GM12892 (cell line): Measurements from ENCODE around the gene SLC25A3.

ENCODE experiments used
- DNase-seq: peaks from one replicate; pipeline ENCODE4 v3.0.0; 2011; ENCODE audit not compliant: insufficient read length
- FAIRE-seq: peaks from 2 replicates; lab custom pipeline; 2011; peaks lifted over from hg19 to GRCh38; lab: Jason Lieb, UNC
- POLR2A ChIP-seq: IDR thresholded peaks from 2 replicates; pipeline ENCODE4 v1.6.1; 2011; ENCODE audit warnings: low read depth, low read length, control low read depth
- POLR2AphosphoS5 ChIP-seq: IDR thresholded peaks from 2 replicates; pipeline ENCODE4 v1.6.1; 2011; ENCODE audit warnings: low read depth, low read length, control low read depth
- TAF1 ChIP-seq: IDR thresholded peaks from 2 replicates; pipeline ENCODE4 v1.6.1; 2011; ENCODE audit warnings: low read depth, mild to moderate bottlenecking, control low read depth, low read length, borderline replicate concordance

Gene SLC25A3

DNA sequence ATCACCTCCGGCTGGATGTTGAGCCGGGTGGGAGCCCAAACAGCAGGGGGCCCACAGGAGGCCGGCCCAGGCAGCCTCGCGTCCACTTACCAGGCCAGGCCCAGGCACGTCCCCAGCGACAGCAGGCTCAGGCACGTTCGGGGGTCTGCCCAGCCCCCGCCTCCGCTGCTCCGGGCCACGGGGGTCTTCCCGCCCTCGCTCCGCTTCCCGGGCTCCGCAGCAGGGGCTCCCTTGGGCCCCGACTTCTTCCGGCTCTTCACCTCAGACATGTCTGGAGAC, 50.9 kb downstream of the SLC25A3 start:
- no peak for TF ChIP-seq TAF1
- TF ChIP-seq POLR2A: no peak
- no peak for TF ChIP-seq POLR2AphosphoS5
- FAIRE-seq: no peak
- DNase-seq: peak; percentile 17

DNA sequence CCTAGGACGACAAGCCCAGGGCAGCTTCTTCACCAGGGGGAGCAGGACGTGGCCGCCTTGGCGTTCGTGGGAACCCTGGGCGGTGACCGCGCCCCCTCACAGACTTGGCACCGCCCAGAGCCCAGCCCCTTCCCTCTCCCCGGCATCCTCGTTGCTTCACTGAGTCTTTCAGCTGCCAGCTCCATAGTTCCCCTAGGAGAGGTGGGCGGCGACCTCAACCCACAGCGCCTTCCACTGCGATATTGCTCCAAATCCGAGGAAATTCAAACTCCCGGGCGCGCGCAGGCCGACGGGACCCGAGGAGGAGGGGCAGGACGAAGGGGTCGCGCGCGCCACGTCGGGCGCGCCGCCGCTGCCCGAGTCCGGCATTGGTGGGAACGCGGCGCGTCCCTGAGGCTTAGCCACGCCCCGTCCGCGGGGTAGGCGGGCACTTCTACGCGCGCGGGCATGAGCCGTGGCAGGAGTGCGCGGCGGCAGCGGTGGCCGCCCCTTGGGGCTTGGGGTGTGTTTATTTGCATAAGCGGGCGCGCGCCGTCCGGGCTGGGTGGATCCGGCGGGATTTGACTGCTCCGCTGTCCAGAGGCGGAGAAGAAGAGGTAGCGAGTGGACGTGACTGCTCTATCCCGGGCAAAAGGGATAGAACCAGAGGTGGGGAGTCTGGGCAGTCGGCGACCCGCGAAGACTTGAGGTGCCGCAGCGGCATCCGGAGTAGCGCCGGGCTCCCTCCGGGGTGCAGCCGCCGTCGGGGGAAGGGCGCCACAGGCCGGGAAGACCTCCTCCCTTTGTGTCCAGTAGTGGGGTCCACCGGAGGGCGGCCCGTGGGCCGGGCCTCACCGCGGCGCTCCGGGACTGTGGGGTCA, 51.5 kb downstream of the SLC25A3 start, which contains the start of the genes APAF1 and IKBIP:
Gene APAF1 (plus strand): TSS at position 579 of the 860 bp plus-strand sequence. CDS start 3,070 bp downstream, outside the sequence.
Gene IKBIP (minus strand): TSS at position 77 of the 860 bp plus-strand sequence. CDS start 87 bp downstream, outside the sequence.
- TF ChIP-seq POLR2AphosphoS5: peak; percentile 86
- no peak; the same call in 1 of the 2 replicates for TF ChIP-seq TAF1
- TF ChIP-seq POLR2A: peak; percentile 89
- FAIRE-seq: peak; percentile 99
- DNase-seq: peak; percentile 88

DNA sequence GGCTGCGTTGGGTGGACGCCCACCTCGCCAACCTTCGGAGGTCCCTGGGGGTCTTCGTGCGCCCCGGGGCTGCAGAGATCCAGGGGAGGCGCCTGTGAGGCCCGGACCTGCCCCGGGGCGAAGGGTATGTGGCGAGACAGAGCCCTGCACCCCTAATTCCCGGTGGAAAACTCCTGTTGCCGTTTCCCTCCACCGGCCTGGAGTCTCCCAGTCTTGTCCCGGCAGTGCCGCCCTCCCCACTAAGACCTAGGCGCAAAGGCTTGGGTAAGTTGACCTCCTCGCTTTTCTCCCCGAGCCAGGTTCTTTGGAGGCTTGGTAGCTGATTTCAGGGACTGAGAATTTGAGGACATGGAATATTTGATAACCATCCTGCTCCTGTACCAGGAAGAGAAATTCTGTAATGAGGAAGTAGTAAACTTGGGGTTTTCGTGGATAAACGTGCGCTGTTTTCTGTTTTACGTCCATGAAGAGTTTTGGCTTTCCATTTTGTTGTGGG, 52.1 kb downstream of the SLC25A3 start:
- TF ChIP-seq TAF1 (no peak), POLR2AphosphoS5 (no peak), POLR2A (no peak)
- FAIRE-seq (peak; percentile 33), DNase-seq (no peak)

DNA sequence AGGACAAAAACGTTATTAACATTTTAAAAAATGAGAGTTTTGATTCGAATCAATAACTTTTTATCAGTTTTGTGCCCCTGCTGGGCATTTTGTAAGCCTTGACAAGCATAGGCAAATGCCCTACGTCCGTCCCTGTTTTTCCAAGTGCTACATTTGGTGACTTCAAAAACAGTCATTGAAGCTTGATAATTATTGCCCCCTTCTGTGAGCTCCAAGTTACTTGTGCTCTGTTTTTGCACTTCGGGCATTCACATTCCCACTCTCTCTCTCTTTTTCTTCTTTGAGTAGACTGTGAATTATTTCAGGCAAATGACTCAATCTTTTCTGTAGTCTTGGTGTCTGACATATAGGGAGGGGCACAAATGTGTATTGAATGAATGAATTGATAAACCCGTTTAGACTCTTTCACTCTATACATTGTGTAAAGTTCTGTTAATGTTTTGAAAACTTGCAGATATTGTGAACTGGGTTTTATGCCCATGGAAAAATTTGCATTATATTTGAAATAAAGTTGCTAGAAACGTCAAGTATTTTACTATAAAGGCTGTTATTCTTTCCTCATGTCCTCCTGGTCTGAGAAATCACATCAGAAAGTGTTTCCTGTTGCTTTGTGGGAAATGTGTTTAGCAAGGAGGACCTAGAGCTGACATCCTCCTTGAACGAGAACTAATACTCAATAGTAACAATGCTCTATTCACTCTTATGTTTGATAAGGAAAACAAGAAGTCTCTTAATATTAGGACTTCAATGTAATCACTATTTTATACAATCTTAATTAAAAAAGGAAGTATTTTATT, 53.0 kb downstream of the SLC25A3 start:
- no peak for DNase-seq
- no peak for FAIRE-seq
- TF ChIP-seq TAF1 (no peak), POLR2A (no peak), POLR2AphosphoS5 (no peak)

DNA sequence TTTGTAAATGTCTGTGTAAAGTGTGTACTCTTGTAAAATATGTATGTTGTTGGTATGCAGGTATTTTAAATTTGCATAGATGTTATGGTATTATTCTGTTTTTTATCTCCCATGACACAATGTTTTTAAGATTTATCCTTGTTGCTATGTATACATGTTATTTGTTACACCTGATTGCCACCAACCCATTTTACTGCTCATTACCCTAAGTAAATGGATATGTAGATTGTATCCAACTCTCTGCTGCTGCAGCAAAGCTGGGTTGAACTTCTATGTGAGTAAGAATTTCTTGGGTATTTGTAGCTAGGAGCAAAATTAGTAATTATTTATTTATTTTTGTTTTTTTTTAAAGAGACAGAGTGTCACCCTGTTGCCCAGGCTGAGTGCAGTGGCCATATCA, 57.8 kb downstream of the SLC25A3 start:
- FAIRE-seq (no peak), DNase-seq (no peak)
- no peak for TF ChIP-seq TAF1
- TF ChIP-seq POLR2AphosphoS5: no peak
- TF ChIP-seq POLR2A: no peak

DNA sequence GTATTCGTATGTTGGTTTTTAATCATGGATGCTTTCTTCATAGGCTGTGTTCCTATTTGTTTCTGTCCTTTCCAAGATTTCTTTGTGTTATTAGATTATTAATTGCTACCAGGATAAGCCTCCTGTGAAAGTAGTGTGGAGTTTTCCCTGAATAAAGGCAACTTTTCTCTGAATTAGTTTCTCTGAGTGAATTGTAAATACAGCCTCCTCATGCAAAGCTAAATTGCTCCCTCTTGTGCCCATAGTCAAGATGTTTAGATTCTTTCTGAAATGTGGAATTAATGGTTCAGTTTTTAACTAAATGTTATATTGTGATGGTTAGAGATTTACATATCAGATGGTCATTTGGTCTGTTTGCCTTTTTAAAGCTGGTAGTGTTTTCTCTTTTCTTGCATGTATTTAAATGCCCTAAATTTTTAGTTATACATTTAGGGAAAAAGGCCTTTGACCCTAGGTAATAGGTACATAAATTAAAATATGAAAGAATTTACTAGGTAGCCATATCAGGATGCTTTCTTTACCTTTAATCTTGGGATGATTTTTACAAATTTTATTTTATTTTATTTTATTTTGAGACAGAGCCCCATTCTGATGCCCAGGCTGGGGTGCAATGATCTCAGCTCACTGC, 60.5 kb downstream of the SLC25A3 start:
- no peak for DNase-seq
- peak; percentile 42 for FAIRE-seq
- no peak for TF ChIP-seq POLR2A
- no peak for TF ChIP-seq TAF1
- TF ChIP-seq POLR2AphosphoS5: no peak
